Measurements from ENCODE around the gene WDR1. TPM values are rescaled to one million over a fixed set of nuclear protein-coding genes. Genes with fewer than 3 reads are reported as not detected.

WDR1 gene
- total and polyA plus RNA-seq, 3 donors from 2014 or later = 165 to 295 (median 168) TPM

DNA sequence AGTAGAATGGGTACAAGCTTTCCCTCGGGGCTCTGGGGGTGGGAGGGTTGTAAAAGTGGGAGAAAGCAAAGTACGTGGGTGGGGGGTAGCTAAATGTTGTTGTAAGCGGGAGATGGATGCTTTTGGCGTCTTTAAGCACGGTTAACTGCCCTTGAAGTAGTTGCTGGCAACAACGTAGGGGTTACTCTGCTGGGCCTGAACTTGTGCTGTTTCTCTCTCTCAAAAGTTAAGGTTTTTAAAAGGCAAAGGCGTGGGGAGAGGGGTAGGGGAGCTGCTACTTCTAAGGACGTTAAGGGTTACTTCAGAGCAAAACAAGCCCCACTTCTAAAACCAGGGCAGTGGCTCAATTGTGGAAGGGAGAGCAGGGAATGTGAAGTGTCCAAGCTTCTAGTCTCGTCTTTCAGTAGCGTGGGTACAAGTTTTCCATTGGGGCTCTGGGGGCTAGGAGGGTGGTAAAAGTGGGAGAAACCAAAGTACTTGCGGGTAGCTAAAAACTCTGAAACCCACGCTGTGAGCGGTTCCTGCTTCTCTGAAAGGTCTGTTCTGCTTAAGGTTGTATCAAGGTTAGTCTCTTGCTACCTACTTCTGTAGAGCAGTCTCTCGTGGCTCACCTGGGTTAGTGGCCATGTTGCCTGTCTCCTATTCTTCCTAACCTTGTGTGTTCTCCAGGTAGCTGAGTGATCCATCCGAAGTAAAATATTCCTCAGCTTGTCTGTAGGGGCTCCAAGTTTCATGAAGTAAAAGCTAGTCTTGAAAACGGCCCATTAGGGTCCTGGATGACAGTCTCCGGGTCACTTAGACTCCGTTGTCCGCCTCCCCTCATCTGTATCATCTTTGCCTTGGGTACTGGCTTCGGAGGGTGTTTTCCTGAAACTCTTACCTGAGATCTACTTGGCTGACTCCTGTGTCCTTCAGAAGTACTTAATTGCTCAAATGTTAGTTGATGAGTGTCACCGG lies 1.7 kb upstream of the WDR1 start:
- Histone ChIP-seq H3K4me1 (peaks cover 10% of the 10 kb centered on the region), H3K4me3 (peak overlapping the region; percentile 82 to 86), H3K27ac (peak overlapping the region; percentile 92 to 99), H3K27me3 (no peaks in the 10 kb centered on the region), H3K9me3 (no peaks in the 10 kb centered on the region), H3K36me3 (ENCODE audit: low read depth, missing control alignments) (peaks cover 2% of the 10 kb centered on the region)
- intact Hi-C loops (cut with DNase I; ENCODE audit: low total_unique reads) = no loop called here
- no peak for TF ChIP-seq POLR2A (IDR thresholded peaks at IDR 0.05)
- TF ChIP-seq, protein P1, sequence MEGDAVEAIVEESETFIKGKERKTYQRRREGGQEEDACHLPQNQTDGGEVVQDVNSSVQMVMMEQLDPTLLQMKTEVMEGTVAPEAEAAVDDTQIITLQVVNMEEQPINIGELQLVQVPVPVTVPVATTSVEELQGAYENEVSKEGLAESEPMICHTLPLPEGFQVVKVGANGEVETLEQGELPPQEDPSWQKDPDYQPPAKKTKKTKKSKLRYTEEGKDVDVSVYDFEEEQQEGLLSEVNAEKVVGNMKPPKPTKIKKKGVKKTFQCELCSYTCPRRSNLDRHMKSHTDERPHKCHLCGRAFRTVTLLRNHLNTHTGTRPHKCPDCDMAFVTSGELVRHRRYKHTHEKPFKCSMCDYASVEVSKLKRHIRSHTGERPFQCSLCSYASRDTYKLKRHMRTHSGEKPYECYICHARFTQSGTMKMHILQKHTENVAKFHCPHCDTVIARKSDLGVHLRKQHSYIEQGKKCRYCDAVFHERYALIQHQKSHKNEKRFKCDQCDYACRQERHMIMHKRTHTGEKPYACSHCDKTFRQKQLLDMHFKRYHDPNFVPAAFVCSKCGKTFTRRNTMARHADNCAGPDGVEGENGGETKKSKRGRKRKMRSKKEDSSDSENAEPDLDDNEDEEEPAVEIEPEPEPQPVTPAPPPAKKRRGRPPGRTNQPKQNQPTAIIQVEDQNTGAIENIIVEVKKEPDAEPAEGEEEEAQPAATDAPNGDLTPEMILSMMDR (IDR thresholded peaks at IDR 0.05) = no peak
- WGBS, 2 donors = 56 to 66% methylated on average over 21 of the region's 21 CpGs
- no peak for DNase-seq

DNA sequence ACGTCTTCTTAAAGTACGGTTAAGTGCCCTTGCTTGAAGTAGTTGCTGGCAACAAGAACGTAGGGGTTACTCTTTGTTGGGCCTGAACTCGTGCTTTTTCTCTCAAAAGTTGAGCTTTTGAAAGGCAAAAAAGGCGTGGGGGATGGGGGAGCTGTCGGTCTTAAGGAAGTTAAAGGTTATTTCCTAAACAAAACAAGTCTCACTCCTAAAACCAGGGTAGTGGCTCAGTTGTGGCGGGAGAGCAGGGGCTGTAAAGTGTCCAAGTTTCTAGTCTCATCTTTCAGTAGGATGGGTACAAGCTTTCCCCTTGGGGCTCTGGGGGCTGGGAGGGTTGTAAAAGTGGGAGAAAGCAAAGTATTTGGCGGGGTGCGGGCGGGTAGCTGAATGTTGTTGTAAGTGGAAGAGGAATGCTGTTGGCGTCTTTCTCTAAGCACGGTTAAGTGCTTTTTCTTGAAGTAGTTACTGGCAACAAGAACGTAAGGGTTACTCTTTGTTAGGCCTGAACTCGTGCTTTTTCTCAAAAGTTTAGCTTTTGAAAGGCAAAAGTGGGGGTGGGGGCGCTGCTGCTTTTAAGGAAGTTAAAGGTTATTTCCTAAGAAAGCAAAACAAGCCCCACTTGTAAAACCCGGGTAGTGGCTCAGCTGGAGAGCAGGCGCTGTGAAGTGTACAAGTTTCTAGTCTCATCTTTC lies 904 bp upstream of the WDR1 start:
- DNase-seq = peak; percentile 36
- Histone ChIP-seq H3K4me1 (peaks cover 10% of the 10 kb centered on the region), H3K27me3 (no peaks in the 10 kb centered on the region), H3K9me3 (no peaks in the 10 kb centered on the region), H3K27ac (peak overlapping the region; percentile 92 to 99), H3K4me3 (peak overlapping the region; percentile 82 to 86), H3K36me3 (ENCODE audit: low read depth, missing control alignments) (peaks cover 2% of the 10 kb centered on the region)
- intact Hi-C loops (cut with DNase I; ENCODE audit: low total_unique reads) = no loop called here
- no peak for TF ChIP-seq POLR2A (IDR thresholded peaks at IDR 0.05)
- TF ChIP-seq, protein P1 (IDR thresholded peaks at IDR 0.05) = no peak
- 7 to 17% methylated on average over 17 of the region's 17 CpGs for WGBS, 2 donors

DNA sequence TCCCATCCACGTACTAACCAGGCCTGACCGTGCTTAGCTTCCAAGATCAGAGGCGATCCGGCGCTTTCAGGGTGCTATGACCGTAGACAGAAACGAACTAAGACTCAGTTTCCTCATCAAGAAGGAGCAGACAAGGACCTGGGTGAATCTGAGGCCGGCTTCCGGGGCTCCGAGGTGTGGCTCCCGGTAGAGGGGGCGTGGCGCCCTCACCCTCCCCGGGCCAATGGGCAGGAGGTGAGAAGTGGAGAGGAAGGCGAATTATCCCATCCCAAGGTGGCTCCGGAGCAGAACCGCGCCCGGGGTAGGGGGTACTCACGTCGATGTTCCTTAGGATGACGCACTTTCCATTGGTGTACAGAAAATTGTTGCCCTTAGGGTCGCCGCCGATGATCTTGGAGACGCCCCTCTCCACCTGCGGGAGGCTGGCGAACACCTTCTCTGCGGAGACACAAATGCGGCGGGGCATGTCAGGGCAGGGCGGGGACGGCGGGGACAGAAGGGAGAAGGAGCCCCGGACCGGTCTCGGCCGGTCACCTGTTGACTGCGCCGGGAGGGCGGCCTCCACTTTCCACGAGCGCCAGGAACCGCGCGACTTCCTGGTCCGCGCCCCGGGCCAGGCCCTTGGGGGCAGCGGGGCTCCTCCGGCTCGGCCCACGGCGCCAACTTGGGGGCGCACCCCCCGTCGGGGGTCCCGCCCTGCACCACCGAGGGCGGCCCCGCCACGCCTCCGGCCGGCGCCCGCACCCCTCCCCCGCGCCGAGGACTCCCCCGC lies 616 bp downstream of the WDR1 start:
- H3K36me3 ChIP-seq (ENCODE audit: low read depth, missing control alignments) = peaks cover 2% of the 10 kb centered on the region
- no peaks in the 10 kb centered on the region for H3K27me3 ChIP-seq
- H3K27ac ChIP-seq = peak overlapping the region; percentile 79 to 99
- TF ChIP-seq, protein P1 (IDR thresholded peaks at IDR 0.05) = no peak
- TF ChIP-seq POLR2A (IDR thresholded peaks at IDR 0.05) = no peak
- no peaks in the 10 kb centered on the region for H3K9me3 ChIP-seq
- 0 to 4% methylated on average over 3 to 49 of the region's 70 CpGs for WGBS, 2 donors
- DNase-seq = peak; percentile 69
- H3K4me3 ChIP-seq = peak overlapping the region; percentile 82 to 86
- intact Hi-C loops (cut with DNase I; ENCODE audit: low total_unique reads) = no loop called here
- H3K4me1 ChIP-seq = peaks cover 10% of the 10 kb centered on the region

DNA sequence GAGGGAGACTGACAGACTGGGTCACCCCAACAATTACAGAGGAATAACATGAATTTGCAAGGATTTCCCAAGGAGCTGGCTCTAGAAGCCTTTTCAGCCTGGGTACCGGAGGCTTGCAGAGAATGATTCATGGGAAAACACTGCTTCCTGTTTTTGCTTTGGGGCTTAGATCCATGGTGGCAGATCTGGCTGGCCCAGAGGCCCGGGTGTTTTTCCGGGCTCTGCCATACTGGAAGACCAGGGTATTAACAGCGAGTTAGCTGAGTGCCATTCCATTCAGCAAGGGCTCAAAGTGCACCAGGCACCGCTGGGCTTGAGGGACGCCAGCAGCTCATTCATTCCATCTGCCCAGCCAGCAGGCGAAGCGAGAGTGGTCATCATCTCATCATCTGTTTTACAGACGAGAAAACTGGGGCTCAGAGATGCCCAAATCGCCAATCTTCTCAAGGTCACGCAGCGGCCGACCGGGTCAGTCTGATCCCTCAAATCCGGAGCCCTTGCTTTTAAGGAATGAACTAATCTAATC lies 1.3 kb downstream of the WDR1 start:
- Histone ChIP-seq H3K36me3 (ENCODE audit: low read depth, missing control alignments) (peaks cover 2% of the 10 kb centered on the region), H3K4me3 (peak overlapping the region; percentile 82 to 86), H3K27ac (peak overlapping the region in 1 of 2 donors; percentile 99), H3K27me3 (no peaks in the 10 kb centered on the region), H3K4me1 (peaks cover 10% of the 10 kb centered on the region), H3K9me3 (no peaks in the 10 kb centered on the region)
- WGBS, 2 donors = 44 to 52% methylated on average over 11 to 15 of the region's 15 CpGs
- TF ChIP-seq, protein P1 (IDR thresholded peaks at IDR 0.05) = no peak
- TF ChIP-seq POLR2A (IDR thresholded peaks at IDR 0.05) = no peak
- intact Hi-C loops (cut with DNase I; ENCODE audit: low total_unique reads) = no loop called here
- no peak for DNase-seq

Data from testis (tissue), 3 donors.